ENCODE measurements around the gene PPFIA4.

PPFIA4 gene

GRCh38 chr1:203085528-203086406, 59.5 kb downstream of the PPFIA4 start, which contains the start of gene MYOG:
MYOG (minus strand) TSS chr1:203086012; CDS start chr1:203085961, 51 bp downstream.
- no peak for DNase-seq

- no peak for DNase-seq
Observed at GRCh38 chr1:203086992-203087763, 60.9 kb downstream of the PPFIA4 start.

GRCh38 chr1:203088441-203088840, 62.1 kb downstream of the PPFIA4 start:
- no peak for DNase-seq

GRCh38 chr1:203089001-203089650, 62.8 kb downstream of the PPFIA4 start:
- no peak for DNase-seq

GRCh38 chr1:203089651-203090045, 63.4 kb downstream of the PPFIA4 start:
- DNase-seq, result no peak

GRCh38 chr1:203090421-203091198, 64.3 kb downstream of the PPFIA4 start:
- no peak for DNase-seq

GRCh38 chr1:203091199-203091477, 64.8 kb downstream of the PPFIA4 start:
- DNase-seq, result no peak

GRCh38 chr1:203091761-203092330, 65.6 kb downstream of the PPFIA4 start:
- DNase-seq, result no peak

GRCh38 chr1:203093754-203094410, 67.6 kb downstream of the PPFIA4 start:
- DNase-seq, result no peak

- DNase-seq, result no peak
Observed at GRCh38 chr1:203095061-203095690, 68.9 kb downstream of the PPFIA4 start.

- DNase-seq, result no peak
Observed at GRCh38 chr1:203096566-203096965, 70.3 kb downstream of the PPFIA4 start.

- no peak for DNase-seq
Observed at GRCh38 chr1:203097001-203097400, 70.7 kb downstream of the PPFIA4 start.

- DNase-seq, result no peak
Observed at GRCh38 chr1:203098445-203098844, 72.2 kb downstream of the PPFIA4 start.

- no peak for DNase-seq
Observed at GRCh38 chr1:203098914-203099520, 72.7 kb downstream of the PPFIA4 start.

GRCh38 chr1:203099805-203100515, 73.7 kb downstream of the PPFIA4 start:
- no peak for DNase-seq

GRCh38 chr1:203100516-203100869, 74.2 kb downstream of the PPFIA4 start:
- no peak for DNase-seq

GRCh38 chr1:203101813-203102634, 75.7 kb downstream of the PPFIA4 start:
- no peak for DNase-seq

GRCh38 chr1:203103216-203103615, 76.9 kb downstream of the PPFIA4 start:
- DNase-seq, result no peak

- no peak for DNase-seq
Observed at GRCh38 chr1:203103829-203104495, 77.7 kb downstream of the PPFIA4 start.
